Transverse colon (tissue), 4 donors: ENCODE measurements around the gene CRTC1. TPM values are rescaled to one million over a fixed set of nuclear protein-coding genes. Genes with fewer than 3 reads are reported as not detected.
A peak's percentile ranks its signal among the peaks of the same experiment; 100 is the strongest.

ENCODE experiments used
- DNase-seq: peaks from one replicate; pipeline ENCODE4 v3.0.0-alpha.2; 2019
- H3K27ac ChIP-seq, 4 donors: fragments of 200-600 bp; sonication (generic); 2 replicates each; pipeline ENCODE4 v1.5.1; 2016 to 2018; ENCODE audit warnings: inconsistent platforms in 4 of 4
- H3K27me3 ChIP-seq: fragments of 200-600 bp; sonication (generic); 2 replicates; pipeline ENCODE4 v1.5.1; 2017; ENCODE audit warnings: inconsistent platforms
- H3K36me3 ChIP-seq, 4 donors: fragments of 200-600 bp; sonication (generic); 2 replicates each; pipeline ENCODE4 v1.5.1; 2017 to 2019; ENCODE audit warnings: inconsistent platforms in 4 of 4
- H3K4me1 ChIP-seq, 4 donors: fragments of 200-600 bp; sonication (generic); 2 replicates each; pipeline ENCODE4 v1.5.1; 2017 to 2020; ENCODE audit warnings: inconsistent platforms in 4 of 4
- H3K4me3 ChIP-seq, 4 donors: fragments of 200-600 bp; sonication (generic); 1 replicate in 1 of 4; 2 replicates in 3 of 4; pipeline versions ENCODE4 v1.5.1 to v1.6.1; 2017 to 2019; ENCODE audit warnings: inconsistent platforms in 4 of 4
- H3K9me3 ChIP-seq, 2 donors: fragments of 200-600 bp; sonication (generic); 2 replicates each; pipeline ENCODE4 v1.5.1; 2017 to 2019; ENCODE audit warnings: inconsistent platforms in 2 of 2
- EP300 ChIP-seq: sonication (generic); formaldehyde crosslinking; IDR thresholded peaks from one replicate; pipeline ENCODE4 v1.6.1; 2017; ENCODE audit warnings: antibody characterized with exemption, low read depth
- POLR2A ChIP-seq: fragments of 450-650 bp; IDR thresholded peaks from one replicate; pipeline ENCODE4 v1.6.1; 2016; ENCODE audit warnings: antibody characterized with exemption, mild to moderate bottlenecking, moderate library complexity
- POLR2AphosphoS5 ChIP-seq, 3 donors: sonication (generic); formaldehyde crosslinking; IDR thresholded peaks; one replicate each; pipeline ENCODE4 v1.6.1; 2016; ENCODE audit warnings: antibody characterized with exemption in 3 of 3
- WGBS, 2 donors: methylation state at CpG; one replicate each; pipeline ENCODE4 v1.1.5; 2018; ENCODE audit warnings: low coverage in 1 of 2; 5-methylcytosine and 5-hydroxymethylcytosine counted together
- in situ Hi-C, 4 donors: fragments of 200-750 bp; cut with MboI; loops; one replicate each; pipeline versions ENCODE4 v1.15.0 to v1.15.1; 2017; ENCODE audit warnings: low sequenced_read_pairs in 3 of 4, low pct_ligation_motif_present in 1 of 4, low pct_unique_long_range_greater_than_20kb in 1 of 4
- intact Hi-C: fragments of 100-400 bp; cut with DNase I; formaldehyde crosslinking; loops from one replicate; pipeline ENCODE4 v1.15.1; 2023; ENCODE audit warnings: low total_unique reads
- total RNA-seq, 4 donors: library from RNA; depleted of rRNA; stranded (reverse); fragments of >200 nt; gene quantifications; one replicate each; pipeline ENCODE4 v1.1.0, GENCODE V29; 2016
- TF ChIP-seq, protein P1 (sequence below), 5 experiments: fragments of 200-600 bp in 3 of 5; fragments of 450-650 bp in 2 of 5; sonication (generic) in 3 of 5; IDR thresholded peaks; 1 replicate in 2 of 5; 2 replicates in 3 of 5; pipeline ENCODE4 v1.5.1; 2016 to 2017; ENCODE audit warnings: antibody characterized with exemption in 5 of 5, inconsistent platforms in 3 of 5, mild to moderate bottlenecking in 2 of 5, moderate library complexity in 1 of 5

The CRTC1 gene
- total RNA-seq, 4 donors from 2014 or later = 6.2 to 17.6 (median 7.7) TPM

DNA sequence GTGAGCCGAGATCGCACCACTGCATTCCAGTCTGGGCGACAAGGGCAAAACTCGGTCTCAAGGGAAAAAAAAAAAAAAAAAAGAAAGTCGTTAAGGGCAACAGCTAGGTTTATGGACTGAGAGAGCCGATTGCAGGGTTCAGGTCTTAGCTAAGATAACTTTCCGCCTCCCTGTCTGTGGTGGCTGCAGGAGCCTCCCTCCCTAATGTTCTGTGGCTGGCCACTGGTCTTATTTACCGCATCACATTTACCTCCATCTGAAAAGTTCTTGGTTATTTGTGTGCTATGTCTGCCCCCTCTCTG, 722 bp upstream of the CRTC1 start:
- peak overlapping the region; percentile 78 to 86 (median 84) for H3K27ac ChIP-seq
- H3K4me1 ChIP-seq = peaks cover 6 to 22% (median 13%) of the 10 kb centered on the region in 4 donors
- no peaks in the 10 kb centered on the region for H3K36me3 ChIP-seq
- no peak for DNase-seq
- H3K4me3 ChIP-seq = peak overlapping the region in 3 of 4 donors; percentile 34 to 72 (median 51)
- WGBS, 2 donors = 22 to 26% methylated on average over 4 to 8 of the region's 8 CpGs
- no peak for TF ChIP-seq POLR2AphosphoS5 (IDR thresholded peaks at IDR 0.05)
- TF ChIP-seq, protein P1, sequence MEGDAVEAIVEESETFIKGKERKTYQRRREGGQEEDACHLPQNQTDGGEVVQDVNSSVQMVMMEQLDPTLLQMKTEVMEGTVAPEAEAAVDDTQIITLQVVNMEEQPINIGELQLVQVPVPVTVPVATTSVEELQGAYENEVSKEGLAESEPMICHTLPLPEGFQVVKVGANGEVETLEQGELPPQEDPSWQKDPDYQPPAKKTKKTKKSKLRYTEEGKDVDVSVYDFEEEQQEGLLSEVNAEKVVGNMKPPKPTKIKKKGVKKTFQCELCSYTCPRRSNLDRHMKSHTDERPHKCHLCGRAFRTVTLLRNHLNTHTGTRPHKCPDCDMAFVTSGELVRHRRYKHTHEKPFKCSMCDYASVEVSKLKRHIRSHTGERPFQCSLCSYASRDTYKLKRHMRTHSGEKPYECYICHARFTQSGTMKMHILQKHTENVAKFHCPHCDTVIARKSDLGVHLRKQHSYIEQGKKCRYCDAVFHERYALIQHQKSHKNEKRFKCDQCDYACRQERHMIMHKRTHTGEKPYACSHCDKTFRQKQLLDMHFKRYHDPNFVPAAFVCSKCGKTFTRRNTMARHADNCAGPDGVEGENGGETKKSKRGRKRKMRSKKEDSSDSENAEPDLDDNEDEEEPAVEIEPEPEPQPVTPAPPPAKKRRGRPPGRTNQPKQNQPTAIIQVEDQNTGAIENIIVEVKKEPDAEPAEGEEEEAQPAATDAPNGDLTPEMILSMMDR (IDR thresholded peaks at IDR 0.05) = no peak
- no peak for TF ChIP-seq POLR2A
- no peak for TF ChIP-seq EP300
- intact Hi-C loops (no loop called here), in situ Hi-C loops (no loop called here)
- no peaks in the 10 kb centered on the region for H3K9me3 ChIP-seq
- no peaks in the 10 kb centered on the region for H3K27me3 ChIP-seq

DNA sequence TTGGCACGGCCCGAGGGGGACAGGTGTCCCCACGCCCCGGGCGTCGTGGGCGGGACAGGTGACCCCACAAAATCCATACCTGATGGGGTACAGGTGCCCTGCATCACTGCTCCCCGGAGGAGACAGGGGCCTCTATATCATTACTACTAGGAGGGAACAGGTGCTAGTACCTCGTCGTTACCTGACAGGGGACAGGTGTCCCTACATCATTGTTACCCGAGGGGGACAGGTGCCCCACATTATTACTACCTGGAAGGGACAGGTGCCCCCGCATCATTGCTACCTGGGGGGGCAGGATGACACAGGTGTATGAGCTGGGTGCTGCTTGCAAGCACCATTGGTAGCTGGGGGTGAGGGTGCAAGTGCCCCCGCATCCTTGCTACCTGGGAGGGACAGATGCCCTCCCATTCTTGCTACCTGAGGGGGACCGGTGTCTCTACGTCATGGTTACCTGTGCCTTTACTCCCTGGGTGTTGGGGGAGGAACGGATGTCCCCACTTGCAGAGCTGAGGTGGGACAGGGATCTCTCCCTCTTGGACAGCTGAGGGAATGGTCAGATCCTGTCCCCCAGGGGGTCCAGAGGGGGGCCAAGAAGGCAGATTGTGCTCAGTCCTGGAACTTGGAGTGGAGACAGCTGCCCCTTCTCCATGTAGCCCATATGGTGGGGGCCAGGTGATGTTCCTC, 620 bp downstream of the CRTC1 start:
- TF ChIP-seq, protein P1 (IDR thresholded peaks at IDR 0.05) = no peak
- TF ChIP-seq POLR2AphosphoS5 (IDR thresholded peaks at IDR 0.05) (no peak), EP300 (no peak), POLR2A (no peak)
- Histone ChIP-seq H3K4me1 (peaks cover 6 to 14% (median 11%) of the 10 kb centered on the region in 4 donors), H3K9me3 (no peaks in the 10 kb centered on the region), H3K27me3 (no peaks in the 10 kb centered on the region), H3K27ac (peak overlapping the region; percentile 78 to 86 (median 84)), H3K4me3 (peak overlapping the region; percentile 34 to 72 (median 42)), H3K36me3 (no peaks in the 10 kb centered on the region)
- no peak for DNase-seq
- WGBS, 2 donors = 31% methylated on average over 9 of the region's 16 CpGs; no CpG with 5 or more reads in 1 of the 2 donors
- intact Hi-C loops = no loop called here
- in situ Hi-C loops = no loop called here

GRCh38 chr19:18684642-18684993, 1.1 kb downstream of the CRTC1 start:
- no peak for DNase-seq
- Histone ChIP-seq H3K4me1 (peaks cover 6 to 14% (median 11%) of the 10 kb centered on the region in 4 donors), H3K27me3 (no peaks in the 10 kb centered on the region), H3K36me3 (no peaks in the 10 kb centered on the region), H3K27ac (no peak overlapping the region), H3K4me3 (no peak overlapping the region), H3K9me3 (no peaks in the 10 kb centered on the region)
- intact Hi-C loops (no loop called here), in situ Hi-C loops (no loop called here)
- WGBS, 2 donors = 93% methylated on average over 3 of the region's 3 CpGs; no CpG with 5 or more reads in 1 of the 2 donors
- TF ChIP-seq POLR2A = no peak
- TF ChIP-seq POLR2AphosphoS5 (IDR thresholded peaks at IDR 0.05) = no peak
- TF ChIP-seq EP300 = no peak
- TF ChIP-seq, protein P1 (IDR thresholded peaks at IDR 0.05) = no peak

- DNase-seq = no peak
- no peak overlapping the region for H3K4me3 ChIP-seq
- H3K36me3 ChIP-seq = no peaks in the 10 kb centered on the region
- TF ChIP-seq, protein P1 (IDR thresholded peaks at IDR 0.05) = no peak
- TF ChIP-seq POLR2A (no peak), POLR2AphosphoS5 (IDR thresholded peaks at IDR 0.05) (no peak), EP300 (no peak)
- no peaks in the 10 kb centered on the region for H3K9me3 ChIP-seq
- no peak overlapping the region for H3K27ac ChIP-seq
- 58 to 74% methylated on average over 4 to 5 of the region's 5 CpGs for WGBS, 2 donors
- no peaks in the 10 kb centered on the region for H3K27me3 ChIP-seq
- intact Hi-C loops = no loop called here
- H3K4me1 ChIP-seq = peaks cover 6 to 14% (median 11%) of the 10 kb centered on the region in 4 donors
- in situ Hi-C loops = no loop called here
Measured at GRCh38 chr19:18685597-18686190, 2.2 kb downstream of the CRTC1 start.
